Activated T-cell treated with anti-CD3 and anti-CD28 coated beads, Interleukin-2, amount 50 U/mL, for 4 hours (primary cell): ENCODE data around the gene IFRD1. TPM values are rescaled to one million over a fixed set of nuclear protein-coding genes. Genes with fewer than 3 reads are reported as not detected.

Experiments used
- ATAC-seq, 2 donors: fragments of 200-7000 bp; cut with Tn5 transposase; one replicate each; pipeline ENCODE4 v1.10.0; 2021
- DNase-seq: peaks from one replicate; pipeline ENCODE4 v3.0.0-alpha.2; 2020
- H3K27me3 Mint-ChIP-seq: one replicate; pipeline ENCODE4 v1.8.0; 2021; ENCODE audit warnings: low read depth, mixed read lengths
- H3K36me3 Mint-ChIP-seq: one replicate; pipeline ENCODE4 v1.8.0; 2022; ENCODE audit warnings: mixed read lengths; ENCODE audit not compliant: insufficient read depth
- H3K4me1 Mint-ChIP-seq: one replicate; pipeline ENCODE4 v1.8.0; 2021; ENCODE audit warnings: low read depth, mixed read lengths
- H3K4me3 Mint-ChIP-seq: one replicate; pipeline ENCODE4 v1.8.0; 2021; ENCODE audit warnings: mild to moderate bottlenecking, moderate library complexity, mixed read lengths
- H3K9me3 Mint-ChIP-seq: one replicate; pipeline ENCODE4 v1.8.0; 2021; ENCODE audit warnings: mixed read lengths
- total RNA-seq, 3 donors: library from RNA; stranded (reverse); gene quantifications; one replicate each; pipeline ENCODE4 v1.2.1, GENCODE V29; 2021

IFRD1 gene, protein sequence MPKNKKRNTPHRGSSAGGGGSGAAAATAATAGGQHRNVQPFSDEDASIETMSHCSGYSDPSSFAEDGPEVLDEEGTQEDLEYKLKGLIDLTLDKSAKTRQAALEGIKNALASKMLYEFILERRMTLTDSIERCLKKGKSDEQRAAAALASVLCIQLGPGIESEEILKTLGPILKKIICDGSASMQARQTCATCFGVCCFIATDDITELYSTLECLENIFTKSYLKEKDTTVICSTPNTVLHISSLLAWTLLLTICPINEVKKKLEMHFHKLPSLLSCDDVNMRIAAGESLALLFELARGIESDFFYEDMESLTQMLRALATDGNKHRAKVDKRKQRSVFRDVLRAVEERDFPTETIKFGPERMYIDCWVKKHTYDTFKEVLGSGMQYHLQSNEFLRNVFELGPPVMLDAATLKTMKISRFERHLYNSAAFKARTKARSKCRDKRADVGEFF
- total RNA-seq, result 10 to 100 TPM; 83.5 to 90.2 (median 86.8) TPM

DNA sequence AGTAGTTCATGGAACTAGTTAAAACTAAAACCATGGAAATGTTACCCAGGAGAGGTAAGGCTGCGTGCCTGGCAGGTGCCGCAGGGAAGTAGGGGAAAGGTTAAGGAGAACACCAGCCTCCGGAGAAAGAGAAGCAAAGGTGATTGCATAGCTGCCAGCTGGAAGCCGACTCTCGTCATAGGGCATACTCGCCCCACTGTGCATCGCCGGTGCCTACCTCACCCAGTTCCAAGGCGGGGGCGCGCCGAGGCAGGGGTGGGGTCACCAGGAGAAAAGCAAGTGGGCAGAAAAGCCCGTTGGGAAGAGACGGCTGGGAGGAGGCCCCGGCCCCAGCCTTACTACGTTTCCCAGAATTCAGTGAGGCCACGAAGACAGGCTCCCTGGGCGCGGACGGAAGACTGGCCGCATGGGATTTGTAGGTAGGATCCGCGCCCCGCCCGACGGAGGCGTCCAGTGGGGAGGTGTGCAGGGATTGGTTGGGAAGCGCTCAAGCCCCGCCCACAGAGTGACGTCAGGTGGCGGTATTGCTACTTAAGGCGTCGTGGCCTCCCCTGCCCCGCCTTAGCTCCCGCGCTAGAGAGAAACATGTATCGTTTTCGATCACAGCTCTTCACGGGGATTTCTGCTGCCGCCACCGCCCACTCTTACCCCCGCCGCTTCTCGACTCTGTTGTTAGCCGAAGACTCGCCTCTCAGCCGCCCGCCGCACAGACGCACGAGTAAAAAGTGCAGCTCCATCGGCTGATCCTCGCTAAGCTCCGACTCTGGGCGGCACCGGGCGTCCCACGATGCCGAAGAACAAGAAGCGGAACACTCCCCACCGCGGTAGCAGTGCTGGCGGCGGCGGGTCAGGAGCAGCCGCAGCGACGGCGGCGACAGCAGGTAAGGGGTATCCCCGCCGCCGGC lies at the start of gene IFRD1:
Gene IFRD1 (plus strand): TSS at position 559 of the 905 bp plus-strand sequence. CDS start 229 bp downstream, at position 788.
- Mint-ChIP-seq H3K4me1 (peaks cover 42% of the 10 kb centered on the region), H3K9me3 (no peaks in the 10 kb centered on the region), H3K4me3 (peak within 1 kb of the TSS; percentile 99), H3K27me3 (no peaks in the 10 kb centered on the region), H3K36me3 (peaks cover 11% of the 10 kb centered on the region)
- DNase-seq (peak; percentile 99), ATAC-seq (peak; percentile 80 to 81)

GRCh38 chr7:112404321-112404720 lies 45.9 kb upstream of the IFRD1 start:
- H3K36me3 Mint-ChIP-seq, result no peaks in the 10 kb centered on the region

DNA sequence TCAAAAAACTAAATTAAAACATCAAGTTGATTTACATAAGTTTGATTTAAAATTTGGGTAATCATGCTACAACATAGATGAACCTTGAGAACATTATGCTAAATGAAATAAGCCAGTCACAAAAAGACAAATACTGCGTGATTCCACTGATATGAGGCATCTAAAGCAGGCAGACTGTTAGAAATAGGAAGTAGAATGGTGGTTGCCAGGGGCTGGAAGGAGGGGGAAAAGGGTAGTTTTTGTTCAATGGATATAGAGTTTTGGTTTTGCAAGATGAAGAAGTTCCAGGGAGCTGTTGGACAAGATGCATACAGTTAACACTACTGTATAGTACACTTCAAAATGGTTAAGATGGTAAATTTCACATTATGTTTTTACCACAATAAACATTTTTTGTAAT lies 45.0 kb upstream of the IFRD1 start:
- Mint-ChIP-seq H3K27me3 (peaks cover 6% of the 10 kb centered on the region), H3K4me3 (no peak overlapping the region), H3K36me3 (no peaks in the 10 kb centered on the region), H3K9me3 (no peaks in the 10 kb centered on the region), H3K4me1 (no peaks in the 10 kb centered on the region)
- DNase-seq, result no peak
- no peak for ATAC-seq

More at GRCh38 chr7:112404321-112404720, 45.9 kb upstream of the IFRD1 start:
- DNase-seq (no peak), ATAC-seq (no peak)
- H3K27me3 Mint-ChIP-seq, result peaks cover 6% of the 10 kb centered on the region
- H3K4me3 Mint-ChIP-seq, result no peak overlapping the region
- no peaks in the 10 kb centered on the region for H3K9me3 Mint-ChIP-seq
- H3K4me1 Mint-ChIP-seq, result peaks cover 2% of the 10 kb centered on the region

DNA sequence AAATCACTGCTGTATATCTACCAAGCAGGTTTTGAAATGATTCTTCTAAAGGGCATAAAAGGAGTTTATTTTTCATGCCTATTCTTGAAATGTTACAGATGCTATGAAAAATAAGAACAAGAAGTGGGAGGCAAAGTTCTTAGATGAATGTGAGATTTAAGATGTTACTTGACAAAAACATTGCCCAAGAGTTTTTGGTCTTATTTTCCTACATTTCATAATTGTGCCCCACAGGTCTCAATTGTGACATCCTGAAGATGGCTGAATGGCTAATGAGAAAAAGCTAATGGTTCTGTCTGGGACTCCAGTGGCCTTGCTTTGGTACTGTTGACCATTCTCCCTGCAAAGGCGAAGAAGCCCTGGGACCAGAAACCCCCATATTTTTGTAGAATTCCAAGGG lies 43.0 kb upstream of the IFRD1 start:
- H3K27me3 Mint-ChIP-seq, result peaks cover 9% of the 10 kb centered on the region
- H3K9me3 Mint-ChIP-seq, result no peaks in the 10 kb centered on the region
- ATAC-seq (no peak), DNase-seq (no peak)
- no peak overlapping the region for H3K4me3 Mint-ChIP-seq
- no peaks in the 10 kb centered on the region for H3K36me3 Mint-ChIP-seq
- no peaks in the 10 kb centered on the region for H3K4me1 Mint-ChIP-seq

DNA sequence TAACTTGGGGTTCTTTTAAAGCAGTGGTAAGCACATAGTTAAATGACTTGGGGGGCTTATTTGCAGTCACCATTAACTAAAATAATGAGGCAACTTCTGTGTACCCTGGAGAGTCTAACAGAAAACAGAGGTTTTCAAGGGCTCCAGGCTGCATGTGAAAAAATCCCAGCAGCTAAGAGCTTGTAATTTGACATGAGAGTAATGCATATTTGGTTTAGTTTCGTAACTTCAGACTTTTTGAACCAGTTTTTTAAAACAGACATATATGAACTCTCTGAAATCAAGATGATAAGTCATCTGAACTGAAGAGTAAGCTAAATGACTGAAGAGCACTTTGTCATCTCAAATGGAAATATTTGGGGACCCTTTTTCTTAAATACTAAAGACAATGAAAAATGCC lies 40.2 kb upstream of the IFRD1 start:
- H3K27me3 Mint-ChIP-seq, result peaks cover 7% of the 10 kb centered on the region
- H3K4me1 Mint-ChIP-seq, result no peaks in the 10 kb centered on the region
- H3K4me3 Mint-ChIP-seq, result no peak overlapping the region
- DNase-seq (no peak), ATAC-seq (no peak)
- H3K9me3 Mint-ChIP-seq, result no peaks in the 10 kb centered on the region
- no peaks in the 10 kb centered on the region for H3K36me3 Mint-ChIP-seq

DNA sequence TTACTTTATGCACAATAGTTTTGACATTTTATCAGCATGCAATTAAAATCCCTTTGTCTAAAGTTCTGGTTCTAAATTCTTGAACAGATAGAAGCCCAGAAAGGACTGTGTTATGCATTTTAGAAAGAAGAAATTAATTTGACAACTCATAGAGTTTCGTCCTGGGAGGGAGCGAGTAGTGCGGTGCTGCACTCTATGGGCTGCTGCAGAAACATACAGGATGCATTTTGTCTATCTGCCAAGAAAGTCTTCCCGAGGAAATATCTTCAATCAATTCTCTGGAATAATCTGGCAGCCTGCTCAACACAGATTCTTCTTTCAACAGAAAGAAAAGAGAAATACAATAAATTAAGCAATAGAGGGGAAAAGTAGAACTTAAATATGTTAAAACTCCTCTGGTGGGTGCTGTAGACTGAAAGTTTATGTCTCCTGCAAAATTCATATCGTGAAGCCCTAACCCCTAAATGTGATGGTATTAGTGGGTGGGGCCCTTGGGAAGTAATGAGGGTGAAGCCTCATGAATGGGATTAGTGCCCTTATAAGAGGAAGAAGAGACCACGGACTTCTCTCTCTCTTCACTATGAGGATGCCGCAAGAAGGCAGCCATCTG lies 39.0 kb upstream of the IFRD1 start:
- H3K4me3 Mint-ChIP-seq, result no peak overlapping the region
- no peak for DNase-seq
- ATAC-seq, result no peak
- H3K36me3 Mint-ChIP-seq, result no peaks in the 10 kb centered on the region
- peaks cover 7% of the 10 kb centered on the region for H3K27me3 Mint-ChIP-seq
- H3K4me1 Mint-ChIP-seq, result no peaks in the 10 kb centered on the region
- H3K9me3 Mint-ChIP-seq, result no peaks in the 10 kb centered on the region

GRCh38 chr7:112414855-112415490 lies 35.3 kb upstream of the IFRD1 start:
- Mint-ChIP-seq H3K9me3 (no peaks in the 10 kb centered on the region), H3K36me3 (no peaks in the 10 kb centered on the region), H3K27me3 (peaks cover 7% of the 10 kb centered on the region), H3K4me1 (no peaks in the 10 kb centered on the region), H3K4me3 (no peak overlapping the region)
- ATAC-seq (peak in 1 of 2 donors; percentile 46), DNase-seq (no peak)

GRCh38 chr7:112416127-112416526 lies 34.1 kb upstream of the IFRD1 start:
- no peaks in the 10 kb centered on the region for H3K36me3 Mint-ChIP-seq
- no peaks in the 10 kb centered on the region for H3K9me3 Mint-ChIP-seq
- no peak overlapping the region for H3K4me3 Mint-ChIP-seq
- no peaks in the 10 kb centered on the region for H3K4me1 Mint-ChIP-seq
- DNase-seq (no peak), ATAC-seq (no peak)
- peaks cover 4% of the 10 kb centered on the region for H3K27me3 Mint-ChIP-seq

GRCh38 chr7:112419543-112420130 lies 30.6 kb upstream of the IFRD1 start:
- H3K4me1 Mint-ChIP-seq, result peaks cover 24% of the 10 kb centered on the region
- no peaks in the 10 kb centered on the region for H3K9me3 Mint-ChIP-seq
- H3K27me3 Mint-ChIP-seq, result peaks cover 4% of the 10 kb centered on the region
- no peak overlapping the region for H3K4me3 Mint-ChIP-seq
- DNase-seq (no peak), ATAC-seq (no peak)
- no peaks in the 10 kb centered on the region for H3K36me3 Mint-ChIP-seq

DNA sequence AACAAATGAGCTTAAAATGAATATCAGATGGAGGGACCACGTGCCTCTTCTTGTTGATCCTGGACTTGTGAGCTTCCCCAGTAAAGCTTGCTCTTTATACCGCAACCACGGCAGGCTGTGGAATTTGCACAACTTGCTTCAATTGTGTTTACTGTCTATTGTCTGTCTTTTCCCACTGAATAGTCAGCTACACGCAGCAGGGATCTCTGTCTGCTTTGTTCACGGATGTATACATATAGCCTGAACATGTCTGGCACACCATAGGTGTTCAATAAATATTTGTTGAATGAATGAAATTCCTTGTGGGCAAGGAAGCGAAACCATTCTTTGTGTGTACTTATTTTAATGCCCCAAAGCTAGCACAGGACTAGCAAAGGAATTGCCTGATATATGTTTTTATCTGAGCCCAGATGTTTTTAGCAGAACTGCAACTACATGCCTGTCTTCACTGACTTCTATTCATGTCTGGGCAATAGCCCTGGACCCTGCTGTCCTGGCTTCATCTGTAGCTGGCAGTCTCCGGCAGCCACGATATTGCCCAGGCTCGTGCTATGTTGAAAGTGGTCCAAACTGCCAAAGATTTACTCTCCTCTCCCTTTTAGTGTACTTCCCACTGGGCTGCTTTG lies 29.9 kb upstream of the IFRD1 start:
- no peak for DNase-seq
- Mint-ChIP-seq H3K4me3 (no peak overlapping the region), H3K27me3 (peaks cover 4% of the 10 kb centered on the region), H3K9me3 (no peaks in the 10 kb centered on the region), H3K36me3 (no peaks in the 10 kb centered on the region), H3K4me1 (peaks cover 24% of the 10 kb centered on the region)
- ATAC-seq, result no peak

GRCh38 chr7:112421666-112422486 lies 28.4 kb upstream of the IFRD1 start:
- no peaks in the 10 kb centered on the region for H3K27me3 Mint-ChIP-seq

DNA sequence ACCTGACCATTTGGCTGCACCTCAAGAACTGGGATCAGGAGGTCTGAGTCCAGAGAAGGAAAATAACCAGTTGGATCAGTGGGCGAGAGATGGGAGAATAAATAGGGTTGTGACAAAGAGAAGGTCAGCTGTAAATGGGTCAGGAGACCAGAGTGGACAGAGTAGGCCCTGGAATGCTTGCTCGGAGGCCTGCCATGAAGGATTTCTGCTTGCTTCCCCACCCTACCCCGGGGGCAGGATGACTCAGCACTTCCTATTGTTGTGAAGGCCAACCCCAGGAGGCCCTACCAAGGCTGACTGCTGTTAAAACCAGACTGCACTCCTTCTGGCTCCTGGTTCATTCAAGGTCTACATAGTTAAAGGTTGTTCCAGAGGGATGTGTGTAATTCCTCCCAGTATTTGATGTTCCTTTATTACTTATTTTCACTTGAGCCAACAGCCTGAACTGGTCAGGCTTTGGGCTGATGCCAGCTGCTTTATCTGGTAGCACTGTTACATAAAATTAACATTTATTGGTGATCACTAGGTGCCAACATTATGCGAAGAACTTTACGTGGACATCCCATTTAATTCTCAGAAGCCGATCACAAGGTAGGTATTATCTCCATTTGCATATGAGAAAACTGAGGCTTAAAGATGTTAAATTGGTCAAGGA lies 27.3 kb upstream of the IFRD1 start:
- H3K4me3 Mint-ChIP-seq, result no peak overlapping the region
- H3K27me3 Mint-ChIP-seq, result no peaks in the 10 kb centered on the region
- ATAC-seq (peak in 1 of 2 donors; percentile 28), DNase-seq (no peak)
- H3K36me3 Mint-ChIP-seq, result no peaks in the 10 kb centered on the region
- peaks cover 24% of the 10 kb centered on the region for H3K4me1 Mint-ChIP-seq
- H3K9me3 Mint-ChIP-seq, result no peaks in the 10 kb centered on the region

More at GRCh38 chr7:112421666-112422486, 28.4 kb upstream of the IFRD1 start:
- Mint-ChIP-seq H3K4me1 (peaks cover 24% of the 10 kb centered on the region), H3K9me3 (no peaks in the 10 kb centered on the region), H3K36me3 (no peaks in the 10 kb centered on the region), H3K4me3 (no peak overlapping the region)
- DNase-seq, result no peak
- ATAC-seq, result peak; percentile 28 to 43
